ENCODE measurements around the gene MYL9.

- no peak for TF ChIP-seq REST (IDR thresholded peaks at IDR 0.05; ENCODE audit: low read depth, low read length)
- no peak for TF ChIP-seq RAD21 (IDR thresholded peaks at IDR 0.05; ENCODE audit: low read length)
- no peak for TF ChIP-seq NFIC (IDR thresholded peaks at IDR 0.05; ENCODE audit: borderline replicate concordance)
- no peak for TF ChIP-seq CTCF (IDR thresholded peaks at IDR 0.05)
- TF ChIP-seq EZH2phosphoT487 (IDR thresholded peaks at IDR 0.05; ENCODE audit: borderline replicate concordance, low read depth): no peak
- TF ChIP-seq POLR2AphosphoS5 (IDR thresholded peaks at IDR 0.05; ENCODE audit: low read depth, low read length): no peak
- TF ChIP-seq IRF3 (IDR thresholded peaks at IDR 0.05; ENCODE audit: low read depth, low read length): no peak
- no peak for TF ChIP-seq YY1 (IDR thresholded peaks at IDR 0.05; ENCODE audit: low read depth)
- no peak for TF ChIP-seq EP300 (IDR thresholded peaks at IDR 0.05; ENCODE audit: borderline replicate concordance in 1 of 2, low read depth in 1 of 2, low read length in 1 of 2)
- TF ChIP-seq TCF12 (IDR thresholded peaks at IDR 0.05): no peak
- no peak for TF ChIP-seq RFX5 (IDR thresholded peaks at IDR 0.05; ENCODE audit: low read length)
- TF ChIP-seq MAX (IDR thresholded peaks at IDR 0.05; ENCODE audit: low read depth): no peak
Measured at GRCh38 chr20:36548704-36549627, 7.6 kb downstream of the MYL9 start.

Measured in SK-N-SH (cell line).